ENCODE results near the gene ZNF521.

DNA sequence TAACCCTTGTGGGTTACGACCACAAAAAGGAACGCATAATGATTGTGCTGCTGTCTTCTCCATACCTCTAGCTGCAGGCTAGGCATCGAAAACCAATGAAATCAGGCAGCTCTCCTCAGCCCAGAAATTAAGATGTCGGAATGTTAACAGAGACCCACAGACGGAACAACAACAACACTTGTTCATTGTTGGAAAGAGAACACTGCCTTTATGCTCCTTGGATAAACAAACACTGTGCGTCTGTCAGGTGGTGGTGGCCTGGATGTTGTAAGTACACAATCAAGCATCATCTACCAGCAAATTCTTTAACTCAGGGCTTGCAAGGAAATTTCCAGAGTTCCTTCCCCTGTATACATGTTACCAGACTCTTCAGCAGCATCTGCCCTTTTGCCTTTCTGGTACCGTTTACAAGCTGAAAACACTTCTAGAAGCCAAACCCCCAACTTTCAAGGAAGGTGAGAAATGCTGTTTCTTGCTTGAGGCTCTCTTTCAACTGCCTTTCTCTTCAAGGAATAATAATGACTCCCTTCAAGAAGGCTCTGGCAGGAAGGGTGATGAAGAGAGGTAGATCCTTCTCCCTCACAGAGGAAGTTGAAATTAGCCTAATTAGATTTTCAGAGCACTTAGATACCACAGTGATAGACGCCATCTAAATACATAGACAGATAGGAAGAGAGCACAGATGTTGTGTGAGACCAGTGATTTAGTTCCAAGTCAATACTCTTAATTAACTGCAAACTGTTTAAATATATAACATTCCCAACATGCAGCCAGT lies 332.7 kb downstream of the ZNF521 start:
- TF ChIP-seq CTCF (IDR thresholded peaks at IDR 0.05), result no peak
- TF ChIP-seq POLR2A (IDR thresholded peaks at IDR 0.05), result no peak
